ENCODE measurements around the gene PLEKHA7. TPM values are rescaled to one million over a fixed set of nuclear protein-coding genes. Genes with fewer than 3 reads are reported as not detected.

PLEKHA7 gene
- total RNA-seq, 1 experiment from 2014 or later = 1.7 TPM

DNA sequence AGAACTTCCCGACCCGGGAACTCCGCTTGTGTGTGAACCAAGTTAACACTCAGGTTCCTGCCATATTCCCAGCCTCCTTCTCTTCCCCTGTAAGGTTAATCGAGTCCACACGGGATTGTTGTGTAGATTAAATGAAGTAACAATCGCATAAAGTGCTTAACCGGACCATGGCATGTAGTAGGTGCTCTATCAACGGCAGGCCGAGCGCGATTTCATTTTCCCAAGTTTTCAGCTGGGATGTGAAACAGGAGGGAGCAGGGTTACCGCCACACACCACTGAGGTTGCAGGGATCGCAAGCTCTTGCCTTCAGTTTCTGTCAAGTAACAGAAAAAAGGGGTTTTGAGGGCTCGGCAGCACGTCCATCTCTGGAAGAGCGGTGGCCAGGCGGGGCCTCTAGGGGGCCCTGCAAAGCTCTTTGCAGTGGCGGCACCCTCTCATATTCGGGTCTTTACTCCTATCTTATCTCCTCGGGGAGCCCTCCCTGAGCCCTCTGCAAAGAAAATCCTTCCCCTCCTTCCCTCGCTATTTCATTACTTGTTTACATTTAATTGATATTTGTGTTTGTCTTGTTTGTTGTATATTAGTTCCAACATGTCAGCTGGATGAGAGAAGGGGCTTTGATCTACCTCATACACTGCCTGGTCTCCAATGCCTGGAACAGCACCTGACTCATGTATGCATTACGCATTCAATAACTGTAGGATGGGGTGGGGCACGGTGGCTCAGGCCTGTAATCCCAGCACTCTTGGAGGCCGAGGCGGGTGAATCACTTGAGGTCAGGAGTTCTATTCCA lies 816 bp upstream of the PLEKHA7 start:
- H3K27me3 ChIP-seq (replicated peaks; ENCODE audit: insufficient read depth, low read depth, low read length, poor library complexity) = peaks cover 29% of the 10 kb centered on the region
- CTCF ChIA-PET = no interaction called here
- no peak overlapping the region for H3K27ac ChIP-seq (ENCODE audit: low read depth, low read length, poor library complexity, severe bottlenecking)
- H3K36me3 ChIP-seq (ENCODE audit: insufficient read depth, low read length, poor library complexity, severe bottlenecking) = no peaks in the 10 kb centered on the region
- no peaks in the 10 kb centered on the region for H3K4me1 ChIP-seq (ENCODE audit: insufficient read depth, low read length, poor library complexity, severe bottlenecking)
- TF ChIP-seq, protein P1, sequence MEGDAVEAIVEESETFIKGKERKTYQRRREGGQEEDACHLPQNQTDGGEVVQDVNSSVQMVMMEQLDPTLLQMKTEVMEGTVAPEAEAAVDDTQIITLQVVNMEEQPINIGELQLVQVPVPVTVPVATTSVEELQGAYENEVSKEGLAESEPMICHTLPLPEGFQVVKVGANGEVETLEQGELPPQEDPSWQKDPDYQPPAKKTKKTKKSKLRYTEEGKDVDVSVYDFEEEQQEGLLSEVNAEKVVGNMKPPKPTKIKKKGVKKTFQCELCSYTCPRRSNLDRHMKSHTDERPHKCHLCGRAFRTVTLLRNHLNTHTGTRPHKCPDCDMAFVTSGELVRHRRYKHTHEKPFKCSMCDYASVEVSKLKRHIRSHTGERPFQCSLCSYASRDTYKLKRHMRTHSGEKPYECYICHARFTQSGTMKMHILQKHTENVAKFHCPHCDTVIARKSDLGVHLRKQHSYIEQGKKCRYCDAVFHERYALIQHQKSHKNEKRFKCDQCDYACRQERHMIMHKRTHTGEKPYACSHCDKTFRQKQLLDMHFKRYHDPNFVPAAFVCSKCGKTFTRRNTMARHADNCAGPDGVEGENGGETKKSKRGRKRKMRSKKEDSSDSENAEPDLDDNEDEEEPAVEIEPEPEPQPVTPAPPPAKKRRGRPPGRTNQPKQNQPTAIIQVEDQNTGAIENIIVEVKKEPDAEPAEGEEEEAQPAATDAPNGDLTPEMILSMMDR (conservative IDR thresholded peaks at IDR 0.05; ENCODE audit: low read depth, low read length) = peak; percentile 52
- TF ChIP-seq EZH2 (IDR thresholded peaks at IDR 0.05; ENCODE audit: borderline replicate concordance, low read depth, low read length, poor library complexity, severe bottlenecking) = no peak
- intact Hi-C loops (cut with micrococcal nuclease; ENCODE audit: unreplicated experiment) = no loop called here
- no TSS peak for BruUV-seq (replicated peaks)
- POLR2A ChIA-PET (ENCODE audit: low non-redundant PET) = no interaction called here
- H3K4me3 ChIP-seq (ENCODE audit: low read depth, low read length, poor library complexity, severe bottlenecking) = peak overlapping the region; percentile 41
- no peaks in the 10 kb centered on the region for H3K9me3 ChIP-seq (ENCODE audit: low read depth, low read length, poor library complexity, severe bottlenecking)
- peak; percentile 26 for DNase-seq (ENCODE audit: low spot score)

DNA sequence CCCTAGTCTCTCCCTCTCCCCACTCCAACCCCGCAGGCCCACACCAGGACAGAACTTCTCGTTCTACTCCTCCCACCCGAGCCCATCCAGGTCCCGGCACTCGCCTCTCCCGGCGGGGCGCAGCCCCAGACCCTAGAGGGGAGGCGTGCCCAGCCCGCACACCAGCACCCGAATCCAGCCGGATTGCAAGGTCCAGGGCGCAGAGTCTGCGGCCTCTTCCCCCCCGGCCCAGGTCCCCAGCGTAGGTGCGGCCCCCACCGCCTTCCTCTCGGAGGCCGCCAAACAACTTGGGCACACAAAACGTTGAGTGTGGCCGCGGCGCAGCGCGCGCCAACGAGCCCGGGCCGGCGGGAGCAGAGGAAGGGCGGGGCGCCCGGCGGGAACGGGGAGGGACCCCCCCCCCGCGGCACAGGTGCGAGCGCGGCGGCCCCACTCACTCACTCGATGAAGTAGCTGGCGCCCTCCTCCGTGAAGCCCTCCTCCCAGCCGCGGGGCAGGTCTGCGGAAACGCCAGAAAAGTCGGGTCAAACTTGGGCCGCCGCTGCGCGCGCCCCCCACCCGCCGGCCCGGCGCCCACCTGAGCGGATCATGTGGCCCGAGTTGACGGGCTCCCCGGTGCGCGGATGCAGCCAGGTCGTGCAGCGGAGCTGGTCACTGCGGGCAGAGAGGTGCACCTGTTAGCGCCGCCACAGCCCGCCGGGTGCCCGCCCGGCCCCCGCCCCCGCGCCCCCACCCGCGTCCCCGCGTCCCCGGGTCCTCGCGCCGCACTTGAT lies 480 bp downstream of the PLEKHA7 start:
- no peaks in the 10 kb centered on the region for H3K4me1 ChIP-seq (ENCODE audit: insufficient read depth, low read length, poor library complexity, severe bottlenecking)
- peaks cover 29% of the 10 kb centered on the region for H3K27me3 ChIP-seq (replicated peaks; ENCODE audit: insufficient read depth, low read depth, low read length, poor library complexity)
- H3K27ac ChIP-seq (ENCODE audit: low read depth, low read length, poor library complexity, severe bottlenecking) = no peak overlapping the region
- POLR2A ChIA-PET (ENCODE audit: low non-redundant PET) = no interaction called here
- no TSS peak for BruUV-seq (replicated peaks)
- no peak for TF ChIP-seq EZH2 (IDR thresholded peaks at IDR 0.05; ENCODE audit: borderline replicate concordance, low read depth, low read length, poor library complexity, severe bottlenecking)
- TF ChIP-seq, protein P1 (conservative IDR thresholded peaks at IDR 0.05; ENCODE audit: low read depth, low read length) = no peak
- CTCF ChIA-PET = no interaction called here
- H3K9me3 ChIP-seq (ENCODE audit: low read depth, low read length, poor library complexity, severe bottlenecking) = no peaks in the 10 kb centered on the region
- intact Hi-C loops (cut with micrococcal nuclease; ENCODE audit: unreplicated experiment) = no loop called here
- no peak for DNase-seq (ENCODE audit: low spot score)
- H3K4me3 ChIP-seq (ENCODE audit: low read depth, low read length, poor library complexity, severe bottlenecking) = peak overlapping the region; percentile 44
- H3K36me3 ChIP-seq (ENCODE audit: insufficient read depth, low read length, poor library complexity, severe bottlenecking) = no peaks in the 10 kb centered on the region

DNA sequence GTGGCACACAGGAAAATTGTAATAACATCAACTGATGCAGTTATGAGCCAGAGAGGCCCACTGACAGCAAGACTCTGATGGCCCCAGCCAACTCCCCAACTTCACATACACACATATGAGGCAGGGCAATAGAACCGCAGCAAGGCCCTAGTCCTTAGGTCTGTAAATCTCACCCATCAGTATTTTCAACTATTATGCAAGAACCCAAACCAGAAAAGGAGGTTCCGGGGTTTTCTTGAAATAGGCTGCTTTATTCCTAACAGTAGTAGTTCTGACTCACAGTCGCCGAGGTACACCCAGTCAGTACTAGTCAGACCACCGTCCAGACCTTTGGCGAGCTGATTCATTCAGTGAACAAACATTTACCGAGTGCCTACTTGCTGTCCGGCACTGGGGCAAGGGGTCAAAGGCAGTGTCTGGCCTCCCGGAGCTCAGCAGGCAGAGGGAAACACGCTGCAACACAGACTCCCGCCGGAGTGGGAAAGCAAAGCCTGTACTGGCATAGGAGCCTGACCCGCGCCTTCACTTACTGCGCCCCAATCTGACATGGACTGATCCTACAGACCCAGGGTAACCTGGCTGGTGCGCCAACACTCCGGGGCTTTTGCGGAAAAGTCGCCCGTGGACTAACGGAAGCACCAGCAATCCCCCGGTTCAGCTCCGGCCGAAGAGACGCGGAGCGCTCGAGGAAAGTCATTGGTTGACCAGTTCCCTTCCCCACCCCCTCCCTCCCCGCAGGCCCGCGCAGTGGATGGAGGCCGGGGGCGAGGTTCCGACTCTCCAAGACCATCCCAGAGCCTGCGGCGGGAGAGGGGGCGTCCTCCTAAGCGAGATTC lies 1.3 kb downstream of the PLEKHA7 start:
- ChIA-PET POLR2A (ENCODE audit: low non-redundant PET) (no interaction called here), CTCF (no interaction called here)
- Histone ChIP-seq H3K9me3 (ENCODE audit: low read depth, low read length, poor library complexity, severe bottlenecking) (no peaks in the 10 kb centered on the region), H3K4me1 (ENCODE audit: insufficient read depth, low read length, poor library complexity, severe bottlenecking) (no peaks in the 10 kb centered on the region), H3K27me3 (replicated peaks; ENCODE audit: insufficient read depth, low read depth, low read length, poor library complexity) (peaks cover 29% of the 10 kb centered on the region), H3K4me3 (ENCODE audit: low read depth, low read length, poor library complexity, severe bottlenecking) (no peak overlapping the region), H3K27ac (ENCODE audit: low read depth, low read length, poor library complexity, severe bottlenecking) (no peak overlapping the region), H3K36me3 (ENCODE audit: insufficient read depth, low read length, poor library complexity, severe bottlenecking) (no peaks in the 10 kb centered on the region)
- DNase-seq (ENCODE audit: low spot score) = no peak
- intact Hi-C loops (cut with micrococcal nuclease; ENCODE audit: unreplicated experiment) = no loop called here
- no peak for TF ChIP-seq EZH2 (IDR thresholded peaks at IDR 0.05; ENCODE audit: borderline replicate concordance, low read depth, low read length, poor library complexity, severe bottlenecking)
- TF ChIP-seq, protein P1 (conservative IDR thresholded peaks at IDR 0.05; ENCODE audit: low read depth, low read length) = no peak
- BruUV-seq (replicated peaks) = no TSS peak
